HepG2 (cell line): ENCODE measurements around the gene CSNK2A1. TPM values are rescaled to one million over a fixed set of nuclear protein-coding genes. Genes with fewer than 3 reads are reported as not detected.

Source experiments
- ATF7 ChIP-seq, 2 experiments: fragments of 450-650 bp in 1 of 2; sonication (generic) in 1 of 2; formaldehyde crosslinking in 1 of 2; IDR thresholded peaks; 2 replicates each; pipeline versions ENCODE4 v1.4.0 to v1.6.1; 2016 to 2020; ENCODE audit warnings: antibody characterized with exemption in 1 of 2, mild to moderate bottlenecking in 1 of 2, missing genetic modification reagents in 1 of 2
- FOXA3 ChIP-seq: IDR thresholded peaks from 2 replicates; pipeline ENCODE4 v1.6.1; 2016; ENCODE audit warnings: missing genetic modification reagents, missing compliant biosample characterization
- KLF6 ChIP-seq: IDR thresholded peaks from 2 replicates; pipeline ENCODE4 v1.8.0; 2016; ENCODE audit warnings: missing biosample characterization, missing genetic modification reagents
- SAP130 ChIP-seq: IDR thresholded peaks from 2 replicates; pipeline ENCODE4 v1.6.1; 2016; ENCODE audit warnings: low read depth
- TCF12 ChIP-seq, 2 experiments: fragments of 450-650 bp in 1 of 2; sonication (generic) in 1 of 2; formaldehyde crosslinking in 1 of 2; IDR thresholded peaks; 2 replicates each; pipeline versions ENCODE4 v1.6.1 to v1.8.0; 2017 to 2022; ENCODE audit warnings: antibody characterized with exemption in 1 of 2, mild to moderate bottlenecking in 1 of 2, missing genetic modification reagents in 1 of 2, moderate library complexity in 1 of 2
- ZBTB7B ChIP-seq: sonication (generic); formaldehyde crosslinking; IDR thresholded peaks from 2 replicates; pipeline ENCODE4 v1.4.0; 2020; ENCODE audit warnings: missing genetic modification reagents
- ZC3H13 ChIP-seq: sonication (generic); formaldehyde crosslinking; IDR thresholded peaks from 2 replicates; pipeline ENCODE4 v1.8.1; 2023; ENCODE audit warnings: mild to moderate bottlenecking, missing genetic modification reagents, moderate library complexity
- ZNF121 ChIP-seq: sonication (generic); formaldehyde crosslinking; IDR thresholded peaks from 2 replicates; pipeline ENCODE4 v1.5.0; 2020; ENCODE audit warnings: mild to moderate bottlenecking, missing genetic modification reagents
- ZNF143 ChIP-seq: sonication (generic); formaldehyde crosslinking; IDR thresholded peaks from 2 replicates; pipeline ENCODE4 v1.4.0; 2020; ENCODE audit warnings: missing genetic modification reagents
- ZNF441 ChIP-seq: sonication (generic); formaldehyde crosslinking; IDR thresholded peaks from 2 replicates; pipeline ENCODE4 v1.7.0; 2021; ENCODE audit warnings: missing genetic modification reagents, borderline replicate concordance
- ZNF501 ChIP-seq: sonication (generic); formaldehyde crosslinking; IDR thresholded peaks from 2 replicates; pipeline ENCODE4 v1.5.1; 2020; ENCODE audit warnings: mild to moderate bottlenecking, moderate library complexity, missing genetic modification reagents
- ZNF567 ChIP-seq: sonication (generic); formaldehyde crosslinking; IDR thresholded peaks from 2 replicates; pipeline ENCODE4 v1.8.1; 2023; ENCODE audit warnings: mild to moderate bottlenecking, missing genetic modification reagents, borderline replicate concordance
- ZNF614 ChIP-seq: IDR thresholded peaks from 2 replicates; pipeline ENCODE4 v1.6.1; 2018; ENCODE audit warnings: missing biosample characterization, missing genetic modification reagents, inconsistent platforms, borderline replicate concordance
- ZNF660 ChIP-seq: sonication (generic); formaldehyde crosslinking; IDR thresholded peaks from 2 replicates; pipeline ENCODE4 v1.5.1; 2020; ENCODE audit warnings: mild to moderate bottlenecking, low read depth, missing genetic modification reagents, borderline replicate concordance
- ZNF749 ChIP-seq: sonication (generic); formaldehyde crosslinking; IDR thresholded peaks from 2 replicates; pipeline ENCODE4 v1.8.0; 2022; ENCODE audit warnings: mild to moderate bottlenecking, missing genetic modification reagents, moderate library complexity, borderline replicate concordance
- ZNF768 ChIP-seq: sonication (generic); formaldehyde crosslinking; IDR thresholded peaks from 2 replicates; pipeline ENCODE4 v1.4.0; 2020; ENCODE audit warnings: missing genetic modification reagents
- ZNF775 ChIP-seq: sonication (generic); formaldehyde crosslinking; IDR thresholded peaks from 2 replicates; pipeline ENCODE4 v1.4.0; 2020; ENCODE audit warnings: missing genetic modification reagents, mild to moderate bottlenecking, moderate library complexity, borderline replicate concordance
- ZNF878 ChIP-seq: sonication (generic); formaldehyde crosslinking; IDR thresholded peaks from 2 replicates; pipeline ENCODE4 v1.8.1; 2023; ENCODE audit warnings: mild to moderate bottlenecking, missing genetic modification reagents, moderate library complexity
- polyA plus RNA-seq, 8 experiments: library from polyadenylated mRNA; depleted of rRNA in 3 of 8; stranded (reverse) in 7 of 8; unstranded in 1 of 8; fragments of >200 nt; fragmentation: Illumina TruSeq in 4 of 8; extraction: Trizol in 4 of 8; gene quantifications; 2 replicates each; pipeline versions ENCODE4 v1.2.1 to v1.2.3, GENCODE V29; 2011 to 2016; ENCODE audit warnings: low read depth in 4 of 8, missing spikeins in 1 of 8, mixed read lengths in 1 of 8; ENCODE audit not compliant: insufficient read depth in 1 of 8
- total RNA-seq, 5 experiments: library from RNA; depleted of rRNA; stranded (reverse); fragments of >200 nt; fragmentation: Illumina TruSeq; extraction: Trizol; gene quantifications; 2 replicates each; pipeline ENCODE4 v1.2.3, GENCODE V29; 2016; ENCODE audit warnings: low read depth in 1 of 5
- TF ChIP-seq, protein P1 (sequence below): sonication (generic); formaldehyde crosslinking; IDR thresholded peaks from 2 replicates; pipeline ENCODE4 v1.4.0; 2020; ENCODE audit warnings: missing genetic modification reagents, borderline replicate concordance
- TF ChIP-seq, protein P2 (sequence below): sonication (generic); formaldehyde crosslinking; IDR thresholded peaks from 2 replicates; pipeline ENCODE4 v1.5.0; 2020; ENCODE audit warnings: missing genetic modification reagents, mild to moderate bottlenecking, borderline replicate concordance
- TF ChIP-seq, protein P3 (sequence below): sonication (generic); formaldehyde crosslinking; IDR thresholded peaks from 2 replicates; pipeline ENCODE4 v1.4.0; 2020; ENCODE audit warnings: missing genetic modification reagents, mild to moderate bottlenecking, borderline replicate concordance

Gene CSNK2A1
- total and polyA plus RNA-seq, 2 of the 13 experiments (the other 11 are each of a cell fraction or from before 2014, with no cell fraction given): 153 to 231 TPM

GRCh38 chr20:461254-462198 is 82.1 kb downstream of the CSNK2A1 start (continued):
- TF ChIP-seq ZC3H13 (CRISPR knock-in tag) (no peak), ZNF143 (CRISPR knock-in tag) (no peak; the same call in 1 of the 2 replicates), ZNF768 (no peak; the same call in 1 of the 2 replicates), ZNF749 (CRISPR knock-in tag) (peak; percentile 35), ZNF441 (CRISPR knock-in tag) (no peak), ZNF501 (CRISPR knock-in tag) (peak; percentile 69; the same call in 1 of the 2 replicates), ATF7 (IDR thresholded peaks at IDR 0.05) (no peak), ATF7 (CRISPR knock-in tag; IDR thresholded peaks at IDR 0.05) (0 out of 2 replicates have a peak, but pooled peaks have one; percentile 48), ZNF614 (CRISPR knock-in tag) (no peak; the same call in 1 of the 2 replicates), KLF6 (CRISPR knock-in tag) (peak; percentile 69; the same call in 1 of the 2 replicates), ZNF567 (0 out of 2 replicates have a peak, but pooled peaks have one; percentile 57), ZNF878 (no peak), SAP130 (peak; percentile 64; the same call in 1 of the 2 replicates), ZNF660 (CRISPR knock-in tag) (no peak), TCF12 (IDR thresholded peaks at IDR 0.05) (no peak), TCF12 (CRISPR knock-in tag; IDR thresholded peaks at IDR 0.05) (peak; percentile 40; the same call in 1 of the 2 replicates), FOXA3 (CRISPR knock-in tag) (no peak), ZNF775 (no peak), ZBTB7B (CRISPR knock-in tag) (peak; percentile 71), ZNF121 (CRISPR knock-in tag) (peak; percentile 39; the same call in 1 of the 2 replicates)
- TF ChIP-seq, protein P1, sequence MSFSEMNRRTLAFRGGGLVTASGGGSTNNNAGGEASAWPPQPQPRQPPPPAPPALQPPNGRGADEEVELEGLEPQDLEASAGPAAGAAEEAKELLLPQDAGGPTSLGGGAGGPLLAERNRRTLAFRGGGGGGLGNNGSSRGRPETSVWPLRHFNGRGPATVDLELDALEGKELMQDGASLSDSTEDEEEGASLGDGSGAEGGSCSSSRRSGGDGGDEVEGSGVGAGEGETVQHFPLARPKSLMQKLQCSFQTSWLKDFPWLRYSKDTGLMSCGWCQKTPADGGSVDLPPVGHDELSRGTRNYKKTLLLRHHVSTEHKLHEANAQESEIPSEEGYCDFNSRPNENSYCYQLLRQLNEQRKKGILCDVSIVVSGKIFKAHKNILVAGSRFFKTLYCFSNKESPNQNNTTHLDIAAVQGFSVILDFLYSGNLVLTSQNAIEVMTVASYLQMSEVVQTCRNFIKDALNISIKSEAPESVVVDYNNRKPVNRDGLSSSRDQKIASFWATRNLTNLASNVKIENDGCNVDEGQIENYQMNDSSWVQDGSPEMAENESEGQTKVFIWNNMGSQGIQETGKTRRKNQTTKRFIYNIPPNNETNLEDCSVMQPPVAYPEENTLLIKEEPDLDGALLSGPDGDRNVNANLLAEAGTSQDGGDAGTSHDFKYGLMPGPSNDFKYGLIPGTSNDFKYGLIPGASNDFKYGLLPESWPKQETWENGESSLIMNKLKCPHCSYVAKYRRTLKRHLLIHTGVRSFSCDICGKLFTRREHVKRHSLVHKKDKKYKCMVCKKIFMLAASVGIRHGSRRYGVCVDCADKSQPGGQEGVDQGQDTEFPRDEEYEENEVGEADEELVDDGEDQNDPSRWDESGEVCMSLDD (CRISPR knock-in tag): 0 out of 2 replicates have a peak, but pooled peaks have one; percentile 17
- TF ChIP-seq, protein P2, sequence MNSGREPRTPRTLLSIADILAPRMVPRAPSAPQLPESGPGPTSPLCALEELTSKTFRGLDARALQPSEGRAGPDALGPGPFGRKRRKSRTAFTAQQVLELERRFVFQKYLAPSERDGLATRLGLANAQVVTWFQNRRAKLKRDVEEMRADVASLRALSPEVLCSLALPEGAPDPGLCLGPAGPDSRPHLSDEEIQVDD: no peak
- TF ChIP-seq, protein P3, sequence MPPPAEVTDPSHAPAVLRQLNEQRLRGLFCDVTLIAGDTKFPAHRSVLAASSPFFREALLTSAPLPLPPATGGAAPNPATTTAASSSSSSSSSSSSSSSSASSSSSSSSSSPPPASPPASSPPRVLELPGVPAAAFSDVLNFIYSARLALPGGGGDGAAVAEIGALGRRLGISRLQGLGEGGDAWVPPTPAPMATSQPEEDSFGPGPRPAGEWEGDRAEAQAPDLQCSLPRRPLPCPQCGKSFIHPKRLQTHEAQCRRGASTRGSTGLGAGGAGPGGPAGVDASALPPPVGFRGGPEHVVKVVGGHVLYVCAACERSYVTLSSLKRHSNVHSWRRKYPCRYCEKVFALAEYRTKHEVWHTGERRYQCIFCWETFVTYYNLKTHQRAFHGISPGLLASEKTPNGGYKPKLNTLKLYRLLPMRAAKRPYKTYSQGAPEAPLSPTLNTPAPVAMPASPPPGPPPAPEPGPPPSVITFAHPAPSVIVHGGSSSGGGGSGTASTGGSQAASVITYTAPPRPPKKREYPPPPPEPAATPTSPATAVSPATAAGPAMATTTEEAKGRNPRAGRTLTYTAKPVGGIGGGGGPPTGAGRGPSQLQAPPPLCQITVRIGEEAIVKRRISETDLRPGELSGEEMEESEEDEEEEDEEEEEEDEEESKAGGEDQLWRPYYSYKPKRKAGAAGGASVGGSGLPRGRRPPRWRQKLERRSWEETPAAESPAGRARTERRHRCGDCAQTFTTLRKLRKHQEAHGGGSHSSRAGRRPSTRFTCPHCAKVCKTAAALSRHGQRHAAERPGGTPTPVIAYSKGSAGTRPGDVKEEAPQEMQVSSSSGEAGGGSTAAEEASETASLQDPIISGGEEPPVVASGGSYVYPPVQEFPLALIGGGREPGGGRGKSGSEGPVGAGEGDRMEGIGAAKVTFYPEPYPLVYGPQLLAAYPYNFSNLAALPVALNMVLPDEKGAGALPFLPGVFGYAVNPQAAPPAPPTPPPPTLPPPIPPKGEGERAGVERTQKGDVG (CRISPR knock-in tag): peak; percentile 50; the same call in 1 of the 2 replicates
